Activated CD8-positive, alpha-beta T cell treated with anti-CD3 and anti-CD28 coated beads, Interleukin-2, amount 10 ng/mL, durations not matched to agents 7 days and 5 days (primary cell): Measurements from ENCODE around the gene BCAT1. TPM values are rescaled to one million over a fixed set of nuclear protein-coding genes. Genes with fewer than 3 reads are reported as not detected.
"Not testable (repeated sequence)": the region's sequence is repeated elsewhere in the genome, so short reads cannot be mapped to it uniquely, and the experiment has no call there.

Experiments used
- ATAC-seq: fragments of 150-1000 bp; cut with Tn5 transposase; one replicate; pipeline ENCODE4 v1.10.0; 2021; ENCODE audit warnings: moderate library complexity
- CTCF ChIA-PET: fragments of 350-600 bp; sonication (Branson Sonifier 250); formaldehyde crosslinking; loops from one replicate; lab custom pipeline; 2021; ENCODE audit warnings: antibody characterized with exemption; lab: Charles Lee
- POLR2A ChIA-PET: fragments of 350-600 bp; sonication (Branson Sonifier 250); formaldehyde crosslinking; loops from one replicate; lab custom pipeline; 2021; ENCODE audit warnings: antibody characterized with exemption; lab: Charles Lee
- DNase-seq: peaks from one replicate; pipeline ENCODE4 v3.0.0-alpha.2; 2020
- H3K27ac Mint-ChIP-seq: one replicate; pipeline ENCODE4 v1.8.0; 2021; ENCODE audit warnings: mild to moderate bottlenecking, mixed read lengths
- H3K27me3 Mint-ChIP-seq: one replicate; pipeline ENCODE4 v1.8.0; 2021; ENCODE audit warnings: low read depth, mixed read lengths
- H3K36me3 Mint-ChIP-seq: one replicate; pipeline ENCODE4 v1.8.0; 2021; ENCODE audit warnings: low read depth, mixed read lengths
- H3K4me1 Mint-ChIP-seq: one replicate; pipeline ENCODE4 v1.8.0; 2021; ENCODE audit warnings: low read depth, mixed read lengths
- H3K4me3 Mint-ChIP-seq: one replicate; pipeline ENCODE4 v1.8.0; 2021; ENCODE audit warnings: mild to moderate bottlenecking, mixed read lengths
- H3K9me3 Mint-ChIP-seq: one replicate; pipeline ENCODE4 v1.8.0; 2022; ENCODE audit warnings: mixed read lengths; ENCODE audit not compliant: insufficient read depth
- total RNA-seq, 2 experiments: library from RNA; stranded (reverse); gene quantifications; one replicate each; pipeline ENCODE4 v1.2.3, GENCODE V29; 2021

The BCAT1 gene
- total RNA-seq, 2 experiments from 2014 or later: 19.7 to 24.1 TPM

DNA sequence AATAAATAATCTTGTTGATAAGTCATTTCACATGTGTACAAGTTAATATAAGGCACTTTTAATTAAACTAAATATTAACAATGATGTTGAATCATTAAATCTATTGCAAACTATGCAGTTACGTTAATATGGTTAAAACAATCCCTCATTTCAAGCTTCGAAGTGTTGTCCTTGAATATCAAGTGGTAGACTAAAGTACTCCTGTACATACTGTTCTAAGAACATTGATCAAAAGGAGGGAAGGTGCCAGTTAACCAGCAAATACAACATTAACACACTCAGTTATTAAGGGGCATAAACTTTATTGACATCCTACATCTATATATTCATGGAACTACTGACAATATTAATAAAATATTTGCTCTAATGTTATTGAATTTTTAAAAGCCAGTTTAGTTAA, 8.7 kb downstream of the BCAT1 start:
- ChIA-PET CTCF (no interaction called here), POLR2A (no interaction called here)
- ATAC-seq (no peak), DNase-seq (no peak)
- no peaks in the 10 kb centered on the region for H3K9me3 Mint-ChIP-seq
- no peak overlapping the region for H3K4me3 Mint-ChIP-seq
- H3K27me3 Mint-ChIP-seq: peaks cover 2% of the 10 kb centered on the region
- peaks cover 12% of the 10 kb centered on the region for H3K36me3 Mint-ChIP-seq
- no peak overlapping the region for H3K27ac Mint-ChIP-seq
- peaks cover 3% of the 10 kb centered on the region for H3K4me1 Mint-ChIP-seq

DNA sequence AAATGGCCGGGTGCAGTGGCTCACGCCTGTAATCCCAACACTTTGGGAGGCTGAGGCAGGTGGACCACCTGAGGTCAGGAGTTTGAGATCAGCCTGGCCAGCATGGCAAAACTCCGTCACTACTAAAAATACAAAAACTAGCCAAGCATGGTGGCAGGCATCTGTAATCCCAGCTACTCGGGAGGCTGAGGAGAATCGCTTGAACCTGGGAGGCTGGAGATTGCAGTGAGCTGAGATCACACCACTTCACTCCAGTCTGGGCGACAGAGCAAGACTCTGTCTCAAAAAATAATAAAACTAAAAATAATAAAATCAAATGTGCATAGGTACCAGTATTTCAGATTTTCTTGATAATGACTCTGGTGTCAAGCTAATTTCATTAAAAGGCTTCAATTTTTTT, 9.3 kb downstream of the BCAT1 start:
- H3K36me3 Mint-ChIP-seq: peaks cover 10% of the 10 kb centered on the region
- H3K4me1 Mint-ChIP-seq, H3K27ac Mint-ChIP-seq, POLR2A ChIA-PET, CTCF ChIA-PET, H3K27me3 Mint-ChIP-seq, ATAC-seq, H3K9me3 Mint-ChIP-seq, DNase-seq, H3K4me3 Mint-ChIP-seq: not testable (repeated sequence)

- Mint-ChIP-seq H3K4me3 (no peak overlapping the region), H3K27me3 (peaks cover 2% of the 10 kb centered on the region), H3K9me3 (no peaks in the 10 kb centered on the region), H3K4me1 (peaks cover 1% of the 10 kb centered on the region), H3K36me3 (peaks cover 4% of the 10 kb centered on the region), H3K27ac (no peak overlapping the region)
- DNase-seq (no peak), ATAC-seq (no peak)
- CTCF ChIA-PET: no interaction called here
- POLR2A ChIA-PET: no interaction called here
Measured at GRCh38 chr12:24938341-24938740, 10.6 kb downstream of the BCAT1 start.

GRCh38 chr12:24937553-24938244, 11.2 kb downstream of the BCAT1 start:
- Mint-ChIP-seq H3K4me3 (no peak overlapping the region), H3K27me3 (peaks cover 2% of the 10 kb centered on the region), H3K27ac (no peak overlapping the region), H3K9me3 (no peaks in the 10 kb centered on the region), H3K4me1 (peaks cover 1% of the 10 kb centered on the region), H3K36me3 (peaks cover 3% of the 10 kb centered on the region)
- CTCF ChIA-PET: no interaction called here
- POLR2A ChIA-PET: no interaction called here
- ATAC-seq: no peak
- DNase-seq: no peak

- H3K9me3 Mint-ChIP-seq: no peaks in the 10 kb centered on the region
- no peak for DNase-seq
- no peaks in the 10 kb centered on the region for H3K36me3 Mint-ChIP-seq
- CTCF ChIA-PET: no interaction called here
- H3K27me3 Mint-ChIP-seq: peaks cover 3% of the 10 kb centered on the region
- no peak overlapping the region for H3K27ac Mint-ChIP-seq
- no peaks in the 10 kb centered on the region for H3K4me1 Mint-ChIP-seq
- H3K4me3 Mint-ChIP-seq: no peak overlapping the region
- ATAC-seq: no peak
- POLR2A ChIA-PET: no interaction called here
Measured at GRCh38 chr12:24933694-24934407, 15.1 kb downstream of the BCAT1 start.

DNA sequence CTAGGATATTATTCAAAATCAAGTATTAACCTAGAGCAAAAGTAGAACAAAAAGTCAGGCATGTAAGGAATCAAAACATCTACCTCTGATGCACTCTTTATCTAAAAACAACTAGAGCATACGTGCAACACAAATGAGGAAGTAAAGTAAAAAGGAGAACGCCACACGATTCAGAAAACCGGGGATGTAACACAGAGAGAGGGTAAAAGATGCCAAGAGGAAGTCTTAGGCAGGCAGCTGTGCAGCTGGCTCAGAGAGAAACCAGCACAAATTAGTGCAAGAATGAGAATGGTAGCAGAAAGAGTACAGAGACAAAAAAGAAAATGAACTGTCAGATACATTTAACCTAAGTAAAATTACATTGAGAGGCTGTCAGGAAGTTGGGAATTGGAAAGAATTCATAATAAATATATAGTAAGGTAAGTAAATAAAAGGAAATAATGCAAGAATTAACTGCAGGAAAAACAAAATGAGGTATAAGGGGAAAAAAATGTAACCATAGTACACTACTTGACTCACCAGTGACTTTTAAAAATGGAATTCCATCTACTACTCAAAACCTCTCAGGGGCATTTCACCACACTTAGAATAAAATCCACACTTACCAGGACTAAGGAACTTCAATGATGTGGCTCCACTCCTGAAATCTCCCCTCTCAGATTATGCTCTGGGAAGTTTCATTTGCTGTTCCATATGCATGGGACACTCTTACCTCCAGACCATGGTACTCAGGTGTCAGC, 17.1 kb downstream of the BCAT1 start:
- POLR2A ChIA-PET: no interaction called here
- Mint-ChIP-seq H3K4me1 (no peaks in the 10 kb centered on the region), H3K4me3 (no peak overlapping the region), H3K27me3 (peaks cover 3% of the 10 kb centered on the region), H3K36me3 (no peaks in the 10 kb centered on the region), H3K27ac (no peak overlapping the region), H3K9me3 (peaks cover 3% of the 10 kb centered on the region)
- CTCF ChIA-PET: interaction anchor here (1.5 kb wide), 1 partner anchor 15 kb away, joined by 4 read pairs; no protein-coding TSS in a partner anchor
- ATAC-seq (no peak), DNase-seq (no peak)

DNA sequence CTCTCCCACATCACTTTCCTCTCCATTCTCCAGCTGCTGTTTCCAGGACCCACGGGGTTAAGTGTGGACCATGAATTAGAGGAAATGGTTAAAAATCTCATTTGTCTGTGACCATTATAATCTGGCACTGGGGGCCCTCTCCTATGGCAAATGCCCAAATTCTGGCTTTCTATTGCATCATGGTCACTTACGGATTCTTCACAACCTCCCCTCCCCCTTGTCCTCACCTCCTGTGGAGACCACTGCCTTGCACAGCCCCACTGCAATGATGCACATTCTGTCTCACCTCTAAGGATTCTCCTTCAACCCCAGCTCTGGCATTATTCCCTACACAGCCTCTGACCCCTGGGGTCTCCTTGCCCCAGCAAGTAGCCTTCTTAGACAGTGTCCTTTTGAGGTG, 18.9 kb downstream of the BCAT1 start:
- DNase-seq (no peak), ATAC-seq (no peak)
- POLR2A ChIA-PET: no interaction called here
- CTCF ChIA-PET: interaction anchor here (1.6 kb wide), 1 partner anchor 11 kb away, joined by 4 read pairs; no protein-coding TSS in a partner anchor
- no peaks in the 10 kb centered on the region for H3K4me1 Mint-ChIP-seq
- H3K36me3 Mint-ChIP-seq: no peaks in the 10 kb centered on the region
- H3K27me3 Mint-ChIP-seq: peaks cover 3% of the 10 kb centered on the region
- H3K27ac Mint-ChIP-seq: no peak overlapping the region
- H3K4me3 Mint-ChIP-seq: no peak overlapping the region
- H3K9me3 Mint-ChIP-seq: peaks cover 5% of the 10 kb centered on the region

- CTCF ChIA-PET, ATAC-seq, POLR2A ChIA-PET, DNase-seq, H3K4me1 Mint-ChIP-seq, H3K36me3 Mint-ChIP-seq, H3K4me3 Mint-ChIP-seq, H3K27ac Mint-ChIP-seq, H3K9me3 Mint-ChIP-seq, H3K27me3 Mint-ChIP-seq: not testable (repeated sequence)
Measured at GRCh38 chr12:24928533-24929306, 20.2 kb downstream of the BCAT1 start.

DNA sequence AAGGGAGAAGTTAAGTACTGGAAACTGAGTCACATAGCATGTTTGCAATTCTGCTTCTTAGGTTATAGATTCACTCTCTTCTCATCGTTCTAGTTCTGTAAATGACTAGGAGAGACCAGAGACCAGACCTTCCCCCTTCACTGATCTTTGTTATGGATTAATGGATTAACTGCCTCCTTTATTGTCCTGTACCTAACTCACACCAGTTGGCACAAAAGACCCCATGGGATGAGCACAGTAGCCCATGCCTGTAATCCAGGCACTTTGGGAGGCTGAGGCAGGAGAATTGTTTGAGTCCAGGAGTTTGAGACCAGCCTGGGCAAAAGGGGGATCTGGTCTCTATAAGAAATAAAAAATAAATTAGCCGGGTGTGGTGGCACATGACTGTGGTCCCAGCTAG, 20.8 kb downstream of the BCAT1 start:
- Mint-ChIP-seq H3K9me3 (peaks cover 5% of the 10 kb centered on the region), H3K4me1 (no peaks in the 10 kb centered on the region), H3K27me3 (peaks cover 3% of the 10 kb centered on the region), H3K4me3 (no peak overlapping the region), H3K36me3 (no peaks in the 10 kb centered on the region), H3K27ac (no peak overlapping the region)
- POLR2A ChIA-PET: no interaction called here
- CTCF ChIA-PET: no interaction called here
- ATAC-seq (no peak), DNase-seq (no peak)

GRCh38 chr12:24926080-24926479, 22.8 kb downstream of the BCAT1 start:
- H3K27ac Mint-ChIP-seq, DNase-seq, POLR2A ChIA-PET, H3K4me3 Mint-ChIP-seq, H3K27me3 Mint-ChIP-seq, H3K36me3 Mint-ChIP-seq, CTCF ChIA-PET, ATAC-seq, H3K9me3 Mint-ChIP-seq: not testable (repeated sequence)
- H3K4me1 Mint-ChIP-seq: peaks cover 12% of the 10 kb centered on the region

GRCh38 chr12:24922090-24922489, 26.8 kb downstream of the BCAT1 start:
- no peak for ATAC-seq
- Mint-ChIP-seq H3K4me3 (no peak overlapping the region), H3K27me3 (no peaks in the 10 kb centered on the region), H3K9me3 (peaks cover 5% of the 10 kb centered on the region), H3K36me3 (peaks cover 2% of the 10 kb centered on the region), H3K27ac (no peak overlapping the region), H3K4me1 (peaks cover 15% of the 10 kb centered on the region)
- ChIA-PET CTCF (no interaction called here), POLR2A (no interaction called here)
- DNase-seq: no peak
